ENCODE data around the gene ZDHHC21. TPM values are rescaled to one million over a fixed set of nuclear protein-coding genes. Genes with fewer than 3 reads are reported as not detected.

ZDHHC21 gene
- total RNA-seq, 1 donor from 2014 or later, result 10.1 TPM

- H3K36me3 Mint-ChIP-seq, result peaks cover 14% of the 10 kb centered on the region
- H3K27ac Mint-ChIP-seq, result no peak overlapping the region
- H3K4me3 Mint-ChIP-seq, result no peak overlapping the region
- H3K9me3 Mint-ChIP-seq, result no peaks in the 10 kb centered on the region
- H3K4me1 Mint-ChIP-seq (ENCODE audit: unreplicated experiment), result no peaks in the 10 kb centered on the region
- no peak for DNase-seq (ENCODE audit: extremely low spot score, unreplicated experiment)
- H3K27me3 Mint-ChIP-seq, result no peaks in the 10 kb centered on the region
- no peak for TF ChIP-seq CTCF (conservative IDR thresholded peaks at IDR 0.05)
Observed at GRCh38 chr9:14608540-14608939, 84.7 kb downstream of the ZDHHC21 start.

GRCh38 chr9:14597171-14597799 lies 95.9 kb downstream of the ZDHHC21 start:
- H3K4me3 Mint-ChIP-seq, result no peak overlapping the region
- H3K27ac Mint-ChIP-seq, result no peak overlapping the region
- H3K4me1 Mint-ChIP-seq (ENCODE audit: unreplicated experiment), result no peaks in the 10 kb centered on the region
- peaks cover 45% of the 10 kb centered on the region for H3K36me3 Mint-ChIP-seq
- no peak for DNase-seq (ENCODE audit: extremely low spot score, unreplicated experiment)
- H3K9me3 Mint-ChIP-seq, result peaks cover 18% of the 10 kb centered on the region
- H3K27me3 Mint-ChIP-seq, result no peaks in the 10 kb centered on the region
- TF ChIP-seq CTCF (conservative IDR thresholded peaks at IDR 0.05), result no peak

GRCh38 chr9:14593406-14593805 lies 99.8 kb downstream of the ZDHHC21 start:
- Mint-ChIP-seq H3K4me3 (peak overlapping the region; percentile 44), H3K36me3 (peaks cover 38% of the 10 kb centered on the region), H3K4me1 (ENCODE audit: unreplicated experiment) (no peaks in the 10 kb centered on the region), H3K9me3 (peaks cover 18% of the 10 kb centered on the region), H3K27ac (peak overlapping the region; percentile 62), H3K27me3 (no peaks in the 10 kb centered on the region)
- no peak for DNase-seq (ENCODE audit: extremely low spot score, unreplicated experiment)
- no peak for TF ChIP-seq CTCF (conservative IDR thresholded peaks at IDR 0.05)

GRCh38 chr9:14591411-14591810 lies 101.8 kb downstream of the ZDHHC21 start:
- Mint-ChIP-seq H3K27ac (no peak overlapping the region), H3K27me3 (no peaks in the 10 kb centered on the region), H3K4me1 (ENCODE audit: unreplicated experiment) (no peaks in the 10 kb centered on the region), H3K36me3 (peaks cover 28% of the 10 kb centered on the region), H3K9me3 (peaks cover 18% of the 10 kb centered on the region), H3K4me3 (no peak overlapping the region)
- no peak for TF ChIP-seq CTCF (conservative IDR thresholded peaks at IDR 0.05)
- no peak for DNase-seq (ENCODE audit: extremely low spot score, unreplicated experiment)

GRCh38 chr9:14585730-14586473 lies 107.3 kb downstream of the ZDHHC21 start:
- no peaks in the 10 kb centered on the region for H3K36me3 Mint-ChIP-seq
- H3K27ac Mint-ChIP-seq, result no peak overlapping the region
- H3K9me3 Mint-ChIP-seq, result peaks cover 6% of the 10 kb centered on the region
- H3K27me3 Mint-ChIP-seq, result no peaks in the 10 kb centered on the region
- no peak overlapping the region for H3K4me3 Mint-ChIP-seq
- H3K4me1 Mint-ChIP-seq (ENCODE audit: unreplicated experiment), result no peaks in the 10 kb centered on the region
- DNase-seq (ENCODE audit: extremely low spot score, unreplicated experiment), result no peak
- TF ChIP-seq CTCF (conservative IDR thresholded peaks at IDR 0.05), result no peak

Measured in type B pancreatic cell (in vitro differentiated cells).